Large intestine (tissue), 3 donors: ENCODE data around the gene AQR. TPM values are rescaled to one million over a fixed set of nuclear protein-coding genes. Genes with fewer than 3 reads are reported as not detected.

Source experiments
- DNase-seq, 2 donors: peaks; one replicate each; pipeline versions ENCODE4 v3.0.0 to v3.0.0-alpha.2; 2013
- H3K27ac ChIP-seq: one replicate; pipeline ENCODE4 v1.5.1; 2013; ENCODE audit warnings: low read length
- H3K27me3 ChIP-seq: 2 replicates; pipeline ENCODE4 v1.6.1; 2013; ENCODE audit warnings: low read length; ENCODE audit not compliant: control insufficient read depth, insufficient read depth
- H3K36me3 ChIP-seq: 2 replicates; pipeline ENCODE4 v1.6.1; 2013; ENCODE audit warnings: low read length; ENCODE audit not compliant: control insufficient read depth, insufficient read depth
- H3K4me1 ChIP-seq: one replicate; pipeline ENCODE4 v1.6.1; 2013; ENCODE audit warnings: low read length; ENCODE audit not compliant: control insufficient read depth, insufficient read depth
- H3K4me3 ChIP-seq: one replicate; pipeline ENCODE4 v1.5.1; 2013; ENCODE audit warnings: low read length
- H3K9me3 ChIP-seq: one replicate; pipeline ENCODE4 v1.6.1; 2013; ENCODE audit warnings: mild to moderate bottlenecking, low read depth, low read length, moderate library complexity; ENCODE audit not compliant: control insufficient read depth
- WGBS: methylation state at CpG from one replicate; pipeline ENCODE4 v1.1.5; 2013; ENCODE audit warnings: low lambda C conversion rate; ENCODE audit not compliant: insufficient coverage; 5-methylcytosine and 5-hydroxymethylcytosine counted together
- polyA plus RNA-seq: library from polyadenylated mRNA; unstranded; fragments of 120-200 nt; gene quantifications from one replicate; pipeline ENCODE4 v1.2.1, GENCODE V29; 2013

Gene AQR
- polyA plus RNA-seq, 1 donor: 27.5 TPM

DNA sequence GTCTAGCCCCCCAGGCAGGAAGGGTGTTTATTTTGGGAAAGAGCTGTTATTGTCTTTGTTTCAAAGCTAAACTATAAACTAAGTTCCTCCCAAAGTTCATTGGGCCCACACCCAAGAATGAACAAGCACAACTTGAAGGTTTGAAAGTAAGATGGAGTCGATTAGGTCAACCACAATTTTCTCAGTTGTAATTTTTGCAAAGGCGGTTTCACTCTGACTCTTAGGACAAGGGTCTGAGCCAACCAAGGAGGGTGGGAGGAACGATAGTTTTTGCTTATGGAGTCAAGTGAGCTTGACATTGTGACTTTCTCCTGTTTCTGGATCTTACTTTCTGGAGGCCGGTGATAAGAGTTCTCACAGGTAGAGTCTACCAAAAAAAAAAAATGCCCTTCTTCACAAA lies 24.3 kb upstream of the AQR start:
- no peak overlapping the region for H3K27ac ChIP-seq
- H3K36me3 ChIP-seq: no peaks in the 10 kb centered on the region
- DNase-seq: no peak
- no peaks in the 10 kb centered on the region for H3K27me3 ChIP-seq
- H3K9me3 ChIP-seq: no peaks in the 10 kb centered on the region
- no peak overlapping the region for H3K4me3 ChIP-seq
- no CpG with 5 or more reads among the region's 4 CpGs for WGBS
- no peaks in the 10 kb centered on the region for H3K4me1 ChIP-seq

DNA sequence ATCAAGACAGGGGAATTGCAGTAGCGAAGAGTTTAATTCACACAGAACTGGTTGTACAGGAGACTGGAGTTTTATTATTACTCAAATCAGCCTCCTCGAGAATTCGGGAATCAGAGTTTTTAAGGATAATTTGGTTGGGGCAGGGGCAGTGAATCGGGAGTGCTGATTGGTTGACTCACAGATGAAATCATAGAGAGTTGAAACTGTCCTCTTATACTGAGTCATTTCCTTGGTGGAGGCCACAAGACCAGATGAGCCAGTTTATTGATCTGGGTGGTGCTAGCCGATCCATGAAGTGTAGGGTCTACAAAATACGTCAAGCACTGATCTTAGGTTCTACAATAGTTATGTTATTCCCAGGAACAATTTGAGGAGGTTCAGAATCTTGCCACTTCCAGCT lies 23.9 kb upstream of the AQR start:
- Histone ChIP-seq H3K4me1 (no peaks in the 10 kb centered on the region), H3K27me3 (no peaks in the 10 kb centered on the region), H3K9me3 (no peaks in the 10 kb centered on the region), H3K27ac (no peak overlapping the region), H3K36me3 (no peaks in the 10 kb centered on the region), H3K4me3 (no peak overlapping the region)
- WGBS: 60% methylated on average over 1 of the region's 6 CpGs
- no peak for DNase-seq

DNA sequence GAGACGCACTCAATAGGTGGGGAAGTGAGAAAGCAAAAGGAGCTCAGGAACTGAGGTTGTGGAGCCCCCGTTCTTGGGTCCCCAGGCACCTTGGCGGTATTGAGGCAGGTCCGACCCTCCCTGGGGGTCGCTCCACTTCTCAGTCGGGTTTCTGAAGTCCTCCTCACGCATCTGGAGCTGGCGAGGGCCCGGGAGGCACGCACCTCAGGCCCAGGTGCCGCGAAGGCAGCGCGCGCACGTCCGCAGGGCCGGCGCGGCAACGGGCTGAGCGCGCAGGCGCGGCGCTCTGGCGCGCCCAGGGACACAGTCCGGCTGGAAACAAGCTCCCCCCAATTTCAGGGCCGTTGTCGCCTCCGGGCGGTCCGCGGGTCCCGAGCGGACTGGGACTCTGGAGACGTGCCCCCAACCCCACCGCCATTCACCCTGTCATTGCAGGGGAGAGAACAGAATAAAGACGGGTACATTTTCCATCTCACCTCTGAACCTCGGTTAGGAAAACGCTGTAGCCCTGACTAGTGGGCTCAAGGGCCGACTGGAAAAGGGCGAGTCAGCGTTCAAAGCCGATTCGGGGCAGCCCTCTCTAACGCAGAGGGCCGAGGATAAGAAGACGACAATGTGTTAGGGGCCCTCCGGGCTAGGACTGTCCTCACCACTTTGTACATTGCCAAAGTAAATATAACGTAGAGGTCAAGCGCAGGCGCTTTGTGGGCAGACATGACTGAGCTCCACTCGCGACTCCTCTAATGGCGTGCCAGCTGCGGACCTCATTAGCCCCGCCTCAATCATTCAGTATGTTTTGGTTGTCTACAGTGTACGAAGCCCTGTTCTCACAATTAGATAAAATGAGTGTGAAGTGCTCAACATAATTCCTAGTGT lies 18.7 kb upstream of the AQR start, which contains the start of gene ZNF770:
ZNF770 (minus strand) TSS at position 261 of the 876 bp plus-strand sequence. CDS start 4,853 bp downstream, outside the sequence.
- peak; percentile 81 to 91 for DNase-seq
- Histone ChIP-seq H3K27me3 (no peaks in the 10 kb centered on the region), H3K27ac (peak within 1 kb of the TSS; percentile 92), H3K4me3 (peak within 1 kb of the TSS; percentile 58), H3K4me1 (peaks cover 3% of the 10 kb centered on the region), H3K36me3 (peaks cover 6% of the 10 kb centered on the region), H3K9me3 (no peaks in the 10 kb centered on the region)
- no CpG with 5 or more reads among the region's 60 CpGs for WGBS

DNA sequence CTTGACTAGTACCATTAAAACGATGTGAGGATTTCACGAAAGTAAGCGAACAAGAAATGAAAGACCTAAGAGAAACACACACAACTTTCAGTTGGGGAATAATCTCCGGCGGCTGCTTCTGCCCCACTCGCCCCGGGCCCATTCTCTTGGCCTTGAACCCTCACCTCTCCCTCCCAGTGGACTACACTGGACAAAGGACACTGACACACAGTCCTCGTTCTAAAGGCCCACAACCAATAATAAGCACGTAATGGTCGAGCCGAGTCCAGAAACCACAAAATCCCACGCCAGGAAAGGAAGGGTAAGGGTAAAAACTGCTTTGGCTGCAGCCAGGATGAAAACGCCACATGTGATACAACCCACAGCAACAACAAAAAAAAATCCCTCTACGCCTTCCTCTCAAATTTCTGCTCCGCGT lies 18.1 kb upstream of the AQR start:
- Histone ChIP-seq H3K36me3 (peaks cover 7% of the 10 kb centered on the region), H3K9me3 (no peaks in the 10 kb centered on the region), H3K27ac (peak overlapping the region; percentile 92), H3K4me1 (peaks cover 3% of the 10 kb centered on the region), H3K4me3 (peak overlapping the region; percentile 58), H3K27me3 (no peaks in the 10 kb centered on the region)
- no peak for DNase-seq
- no CpG with 5 or more reads among the region's 16 CpGs for WGBS

DNA sequence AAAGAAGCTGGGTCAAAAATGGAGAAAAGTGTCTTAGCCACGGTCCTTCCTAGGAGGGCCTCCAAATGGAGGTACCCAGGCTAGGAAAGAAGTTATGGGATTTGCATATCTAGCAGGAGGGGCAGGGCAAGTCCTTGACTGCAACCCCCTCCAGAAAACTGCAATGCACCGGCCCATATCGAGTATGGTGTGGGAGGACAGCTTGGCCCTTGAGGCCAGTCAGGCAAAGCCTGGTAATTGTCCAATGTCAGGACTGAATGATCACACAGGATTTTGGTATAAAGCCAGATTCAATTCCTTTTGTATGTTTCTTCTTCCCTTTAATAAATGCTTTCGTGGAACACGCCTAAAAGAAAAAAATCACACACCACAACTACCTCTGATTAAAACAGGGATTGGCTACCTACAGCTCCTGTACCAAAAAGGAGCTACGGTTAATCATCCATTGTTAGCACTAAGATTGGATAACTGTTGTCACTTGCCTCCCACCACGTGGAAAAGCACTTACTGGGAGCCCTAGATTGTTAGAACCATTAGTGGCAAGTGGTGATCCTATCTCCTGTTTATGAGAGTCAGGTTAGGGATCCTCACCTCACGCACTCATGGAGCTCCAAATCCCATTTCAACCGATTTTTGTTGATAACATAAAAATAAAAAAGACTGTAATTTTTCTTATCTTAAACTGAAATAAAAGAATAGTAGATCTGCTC lies 17.4 kb upstream of the AQR start:
- Histone ChIP-seq H3K4me3 (peak overlapping the region; percentile 58), H3K9me3 (no peaks in the 10 kb centered on the region), H3K27me3 (no peaks in the 10 kb centered on the region), H3K4me1 (peaks cover 3% of the 10 kb centered on the region), H3K27ac (peak overlapping the region; percentile 92), H3K36me3 (peaks cover 14% of the 10 kb centered on the region)
- DNase-seq: peak in 1 of 2 donors; percentile 37
- 8% methylated on average over 2 of the region's 9 CpGs for WGBS

DNA sequence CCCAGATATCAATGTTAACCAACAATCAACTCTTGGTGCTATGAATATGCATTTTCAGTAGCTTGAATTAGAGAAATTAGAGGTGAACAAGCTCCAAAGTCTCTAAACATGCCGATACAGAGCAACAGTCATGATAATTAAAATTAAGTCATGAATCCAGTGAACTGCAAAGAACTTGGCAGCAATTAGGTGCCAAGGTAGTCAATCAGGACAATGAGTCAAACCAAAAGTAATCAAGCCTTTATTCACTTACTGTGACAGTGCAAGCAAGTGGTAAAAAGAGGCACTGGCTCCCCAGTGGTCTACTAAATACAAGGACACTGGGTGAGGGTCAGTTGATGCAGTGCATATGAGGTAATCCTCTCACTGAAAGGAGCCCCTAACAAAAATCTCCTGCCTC lies 16.8 kb upstream of the AQR start:
- peak in 1 of 2 donors; percentile 10 for DNase-seq
- no peaks in the 10 kb centered on the region for H3K27me3 ChIP-seq
- peak overlapping the region; percentile 58 for H3K4me3 ChIP-seq
- H3K9me3 ChIP-seq: no peaks in the 10 kb centered on the region
- peaks cover 3% of the 10 kb centered on the region for H3K4me1 ChIP-seq
- H3K27ac ChIP-seq: no peak overlapping the region
- peaks cover 16% of the 10 kb centered on the region for H3K36me3 ChIP-seq
- WGBS: no CpG with 5 or more reads among the region's 1 CpG

DNA sequence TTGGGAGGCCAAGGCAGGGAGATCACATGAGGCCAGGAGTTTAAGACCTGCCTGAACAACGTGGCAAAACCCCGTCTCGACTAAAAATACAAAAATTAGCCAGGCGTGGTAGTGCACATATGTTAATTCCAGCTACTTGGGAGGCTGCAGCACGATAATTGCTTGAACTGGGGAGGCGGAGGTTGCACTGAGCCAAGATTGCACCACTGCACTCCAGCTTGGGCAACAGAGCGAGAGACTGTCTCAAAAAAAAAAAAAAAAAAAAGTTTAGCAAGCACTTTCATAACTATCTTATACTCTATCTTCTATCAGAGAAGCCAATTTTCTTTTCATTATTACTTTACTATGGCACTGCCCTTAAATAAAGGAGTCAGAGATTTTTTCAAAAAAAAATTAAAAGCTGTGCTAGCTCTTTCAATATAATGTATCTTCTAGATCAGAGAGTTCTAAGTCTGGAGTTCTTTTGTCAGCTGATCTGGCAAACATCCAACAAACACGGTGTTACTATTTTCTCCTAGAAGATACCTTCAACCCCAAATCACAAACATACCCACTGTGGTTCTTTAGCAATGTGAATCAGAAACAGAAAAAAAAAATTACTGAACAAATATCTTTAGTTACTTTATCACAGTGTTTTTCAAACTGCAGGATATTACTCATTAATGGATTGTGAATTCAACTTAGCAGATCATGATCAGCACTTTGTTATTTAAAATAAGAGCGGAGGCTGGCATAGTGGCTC lies 15.5 kb upstream of the AQR start:
- H3K9me3 ChIP-seq: no peaks in the 10 kb centered on the region
- peak; percentile 65 to 86 for DNase-seq
- H3K27ac ChIP-seq: peak overlapping the region; percentile 63
- peaks cover 3% of the 10 kb centered on the region for H3K4me1 ChIP-seq
- WGBS: no CpG with 5 or more reads among the region's 9 CpGs
- H3K27me3 ChIP-seq: no peaks in the 10 kb centered on the region
- peaks cover 16% of the 10 kb centered on the region for H3K36me3 ChIP-seq
- H3K4me3 ChIP-seq: no peak overlapping the region

DNA sequence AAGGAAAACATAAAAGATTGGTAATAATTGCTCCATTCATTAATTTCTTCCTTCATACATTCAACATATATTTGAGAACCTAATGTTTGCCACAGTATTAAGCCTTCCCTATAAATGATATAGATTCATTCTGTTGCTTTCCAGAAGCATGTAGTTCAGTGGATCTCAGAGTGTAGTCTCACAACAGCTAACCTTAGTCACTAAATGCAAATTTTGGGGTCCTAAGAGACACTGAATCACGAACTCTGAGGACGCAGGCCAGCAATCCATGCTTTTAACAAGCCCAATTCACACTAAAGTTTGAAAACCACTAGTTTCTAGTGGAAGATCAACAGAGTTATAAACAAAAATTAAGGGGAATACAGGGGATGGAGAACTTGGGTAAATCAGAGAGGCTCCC lies 7.2 kb upstream of the AQR start:
- no peak overlapping the region for H3K27ac ChIP-seq
- no peaks in the 10 kb centered on the region for H3K4me1 ChIP-seq
- H3K4me3 ChIP-seq: no peak overlapping the region
- DNase-seq: no peak
- H3K27me3 ChIP-seq: no peaks in the 10 kb centered on the region
- H3K36me3 ChIP-seq: peaks cover 4% of the 10 kb centered on the region
- H3K9me3 ChIP-seq: no peaks in the 10 kb centered on the region
- WGBS: 90% methylated on average over 2 of the region's 2 CpGs

DNA sequence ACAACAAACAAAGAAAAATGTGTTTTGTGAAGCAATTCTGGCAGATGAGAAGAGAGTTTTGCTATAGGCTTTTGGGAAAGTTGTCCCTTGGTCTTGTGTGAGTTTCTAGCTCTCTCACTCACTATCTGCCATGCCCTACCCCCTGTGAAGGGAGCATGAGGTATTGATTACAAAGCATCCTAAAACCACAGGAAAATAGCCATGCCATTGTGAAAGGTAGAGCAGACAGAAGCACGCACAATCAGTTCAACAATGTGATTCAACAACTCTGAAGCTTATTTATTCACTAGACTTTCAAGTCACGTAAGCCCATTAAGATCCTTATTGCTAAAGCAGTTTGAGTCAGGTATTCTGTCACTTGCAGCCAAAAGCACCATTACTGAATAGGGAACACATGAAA lies 6.5 kb upstream of the AQR start:
- DNase-seq: no peak
- no peaks in the 10 kb centered on the region for H3K4me1 ChIP-seq
- no peaks in the 10 kb centered on the region for H3K9me3 ChIP-seq
- WGBS: no CpG with 5 or more reads among the region's 2 CpGs
- H3K4me3 ChIP-seq: no peak overlapping the region
- peaks cover 3% of the 10 kb centered on the region for H3K36me3 ChIP-seq
- H3K27me3 ChIP-seq: no peaks in the 10 kb centered on the region
- H3K27ac ChIP-seq: no peak overlapping the region

DNA sequence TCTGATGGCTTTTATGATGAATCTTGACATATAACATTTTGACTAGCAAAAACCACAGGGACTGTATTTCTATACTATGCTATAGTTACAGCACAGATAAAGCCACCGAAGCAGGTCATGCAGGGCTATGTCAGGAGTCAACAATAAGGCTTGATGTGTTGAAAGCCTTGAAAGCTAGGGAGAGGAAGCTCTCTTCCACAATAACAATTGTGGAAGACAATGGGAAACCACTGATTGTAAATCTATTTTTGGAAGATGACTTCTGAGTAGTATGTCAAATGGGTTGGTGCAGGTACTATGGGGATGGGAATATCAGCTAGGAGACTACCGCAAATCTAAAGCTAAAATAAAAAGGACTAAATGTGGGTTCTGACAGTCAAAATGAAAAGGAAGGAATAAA lies 4.0 kb upstream of the AQR start:
- Histone ChIP-seq H3K27ac (no peak overlapping the region), H3K4me3 (no peak overlapping the region), H3K4me1 (no peaks in the 10 kb centered on the region), H3K27me3 (no peaks in the 10 kb centered on the region), H3K9me3 (no peaks in the 10 kb centered on the region), H3K36me3 (peaks cover 3% of the 10 kb centered on the region)
- no peak for DNase-seq
- WGBS: 100% methylated on average over 1 of the region's 2 CpGs
